Thymus (tissue), 11 donors: Measurements from ENCODE around the gene KCNJ2. TPM values are rescaled to one million over a fixed set of nuclear protein-coding genes. Genes with fewer than 3 reads are reported as not detected.
A peak's percentile ranks its signal among the peaks of the same experiment; 100 is the strongest.

ENCODE experiments used
- DNase-seq, 9 donors: peaks; one replicate each; pipeline ENCODE4 v3.0.0-alpha.2; 2013; ENCODE audit warnings: low spot score in 9 of 9, low read depth in 6 of 9, missing footprints in 1 of 9
- H3K27ac ChIP-seq, 2 donors: one replicate each; pipeline ENCODE4 v1.5.1; 2013; ENCODE audit warnings: control low read depth in 1 of 2, low read depth in 1 of 2, low read length in 1 of 2, mild to moderate bottlenecking in 1 of 2, moderate library complexity in 1 of 2
- H3K27me3 ChIP-seq, 2 donors: one replicate each; pipeline ENCODE4 v1.5.1; 2013; ENCODE audit warnings: low read length in 1 of 2; ENCODE audit not compliant: control insufficient read depth in 2 of 2, insufficient read depth in 1 of 2
- H3K36me3 ChIP-seq, 2 donors: one replicate each; pipeline ENCODE4 v1.5.1; 2013; ENCODE audit warnings: low read length in 1 of 2, mild to moderate bottlenecking in 1 of 2, moderate library complexity in 1 of 2; ENCODE audit not compliant: control insufficient read depth in 2 of 2, insufficient read depth in 2 of 2
- H3K4me1 ChIP-seq, 2 donors: one replicate each; pipeline ENCODE4 v1.5.1; 2013; ENCODE audit warnings: low read length in 2 of 2; ENCODE audit not compliant: control insufficient read depth in 2 of 2, insufficient read depth in 2 of 2
- H3K4me3 ChIP-seq, 2 donors: one replicate each; pipeline ENCODE4 v1.5.1; 2013; ENCODE audit warnings: low read length in 2 of 2, control low read depth in 1 of 2, mild to moderate bottlenecking in 1 of 2
- H3K9me3 ChIP-seq, 2 donors: one replicate each; pipeline ENCODE4 v1.5.1; 2013; ENCODE audit warnings: low read length in 1 of 2, mild to moderate bottlenecking in 1 of 2; ENCODE audit not compliant: control insufficient read depth in 2 of 2, insufficient read depth in 1 of 2
- WGBS: extraction: QIAGEN DNeasy Blood & Tissue Kit; methylation state at CpG from one replicate; pipeline ENCODE4 v1.1.7; 2013; 5-methylcytosine and 5-hydroxymethylcytosine counted together
- polyA plus RNA-seq: library from polyadenylated mRNA; stranded (reverse); fragments of 200-250 nt; gene quantifications from one replicate; pipeline ENCODE4 v1.2.3, GENCODE V29; 2013
- total RNA-seq: library from RNA; stranded (reverse); fragments of 120-200 nt; gene quantifications from one replicate; pipeline ENCODE4 v1.2.4, GENCODE V29; 2013
- donor health status: healthy.

KCNJ2 gene
- total and polyA plus RNA-seq, 2 donors, result 3.1 to 5.3 TPM

DNA sequence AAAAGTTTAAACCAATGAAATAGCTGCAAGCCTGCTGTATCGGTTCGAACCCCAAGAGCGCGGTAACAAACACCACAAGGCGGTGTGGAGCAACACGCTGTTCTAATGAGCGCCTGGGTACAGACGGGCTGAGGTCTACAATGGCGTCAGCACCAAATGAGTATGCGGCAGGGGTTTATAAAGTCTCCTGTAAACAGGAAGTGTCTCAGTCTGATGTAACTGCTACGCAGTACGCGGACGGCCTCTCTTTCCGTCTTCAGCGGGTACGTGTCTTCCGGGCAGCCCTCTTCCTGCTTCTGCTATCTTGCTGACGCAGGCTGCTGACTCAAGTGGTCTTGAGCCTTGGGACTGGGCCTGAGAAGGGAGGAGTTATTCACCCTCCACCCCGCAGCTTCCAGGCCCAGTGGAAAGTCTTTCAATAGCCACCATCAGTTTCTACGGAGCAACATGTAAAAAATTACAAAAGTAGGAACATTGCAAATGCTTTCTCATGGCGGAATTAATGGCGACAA lies 40.5 kb upstream of the KCNJ2 start:
- H3K9me3 ChIP-seq, result no peaks in the 10 kb centered on the region
- H3K27me3 ChIP-seq, result no peaks in the 10 kb centered on the region
- WGBS, result 98% methylated on average over 23 of the region's 23 CpGs
- no peak overlapping the region for H3K27ac ChIP-seq
- no peak overlapping the region for H3K4me3 ChIP-seq
- DNase-seq, result no peak
- no peaks in the 10 kb centered on the region for H3K36me3 ChIP-seq
- H3K4me1 ChIP-seq, result no peaks in the 10 kb centered on the region

GRCh38 chr17:70130289-70130688 lies 39.0 kb upstream of the KCNJ2 start:
- no peak for DNase-seq
- no peak overlapping the region for H3K27ac ChIP-seq
- 93% methylated on average over 3 of the region's 3 CpGs for WGBS
- H3K27me3 ChIP-seq, result no peaks in the 10 kb centered on the region
- no peaks in the 10 kb centered on the region for H3K4me1 ChIP-seq
- H3K36me3 ChIP-seq, result no peaks in the 10 kb centered on the region
- no peak overlapping the region for H3K4me3 ChIP-seq
- no peaks in the 10 kb centered on the region for H3K9me3 ChIP-seq

GRCh38 chr17:70132505-70132904 lies 36.8 kb upstream of the KCNJ2 start:
- Histone ChIP-seq H3K4me3 (no peak overlapping the region), H3K27ac (no peak overlapping the region), H3K4me1 (no peaks in the 10 kb centered on the region), H3K9me3 (no peaks in the 10 kb centered on the region), H3K36me3 (no peaks in the 10 kb centered on the region), H3K27me3 (no peaks in the 10 kb centered on the region)
- DNase-seq, result no peak
- WGBS, result 97% methylated on average over 11 of the region's 11 CpGs

- Histone ChIP-seq H3K4me1 (no peaks in the 10 kb centered on the region), H3K9me3 (no peaks in the 10 kb centered on the region), H3K36me3 (no peaks in the 10 kb centered on the region), H3K27ac (no peak overlapping the region), H3K4me3 (no peak overlapping the region), H3K27me3 (no peaks in the 10 kb centered on the region)
- DNase-seq, result no peak
- 97% methylated on average over 8 of the region's 8 CpGs for WGBS
Observed at GRCh38 chr17:70134042-70134441, 35.3 kb upstream of the KCNJ2 start.

DNA sequence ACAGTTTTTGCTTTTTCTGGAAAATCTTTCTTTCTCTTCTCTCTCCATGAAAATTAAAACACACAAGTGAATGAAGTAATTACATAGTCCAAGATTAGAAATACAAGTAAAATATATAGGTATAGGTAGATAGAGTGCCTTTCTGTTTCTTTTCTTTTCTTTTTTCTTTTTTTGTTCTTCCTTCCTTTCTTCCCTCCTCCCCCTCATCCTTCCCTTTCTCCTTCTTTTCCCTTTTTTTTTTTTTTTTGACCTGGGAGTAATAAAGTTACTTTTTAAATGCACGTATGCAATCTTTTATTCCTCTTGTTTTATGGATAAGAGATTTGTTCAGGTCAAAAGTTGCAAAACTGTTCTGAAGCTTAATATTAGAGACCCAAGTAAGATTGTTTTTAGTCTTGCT lies 34.6 kb upstream of the KCNJ2 start:
- H3K27me3 ChIP-seq, result no peaks in the 10 kb centered on the region
- no peak for DNase-seq
- no peaks in the 10 kb centered on the region for H3K4me1 ChIP-seq
- no peaks in the 10 kb centered on the region for H3K9me3 ChIP-seq
- no peak overlapping the region for H3K4me3 ChIP-seq
- H3K36me3 ChIP-seq, result no peaks in the 10 kb centered on the region
- WGBS, result 100% methylated on average over 1 of the region's 1 CpG
- H3K27ac ChIP-seq, result no peak overlapping the region

GRCh38 chr17:70136131-70136530 lies 33.2 kb upstream of the KCNJ2 start:
- Histone ChIP-seq H3K9me3 (no peaks in the 10 kb centered on the region), H3K27ac (no peak overlapping the region), H3K36me3 (no peaks in the 10 kb centered on the region), H3K4me1 (no peaks in the 10 kb centered on the region), H3K4me3 (no peak overlapping the region), H3K27me3 (no peaks in the 10 kb centered on the region)
- DNase-seq, result no peak
- 95% methylated on average over 5 of the region's 5 CpGs for WGBS

DNA sequence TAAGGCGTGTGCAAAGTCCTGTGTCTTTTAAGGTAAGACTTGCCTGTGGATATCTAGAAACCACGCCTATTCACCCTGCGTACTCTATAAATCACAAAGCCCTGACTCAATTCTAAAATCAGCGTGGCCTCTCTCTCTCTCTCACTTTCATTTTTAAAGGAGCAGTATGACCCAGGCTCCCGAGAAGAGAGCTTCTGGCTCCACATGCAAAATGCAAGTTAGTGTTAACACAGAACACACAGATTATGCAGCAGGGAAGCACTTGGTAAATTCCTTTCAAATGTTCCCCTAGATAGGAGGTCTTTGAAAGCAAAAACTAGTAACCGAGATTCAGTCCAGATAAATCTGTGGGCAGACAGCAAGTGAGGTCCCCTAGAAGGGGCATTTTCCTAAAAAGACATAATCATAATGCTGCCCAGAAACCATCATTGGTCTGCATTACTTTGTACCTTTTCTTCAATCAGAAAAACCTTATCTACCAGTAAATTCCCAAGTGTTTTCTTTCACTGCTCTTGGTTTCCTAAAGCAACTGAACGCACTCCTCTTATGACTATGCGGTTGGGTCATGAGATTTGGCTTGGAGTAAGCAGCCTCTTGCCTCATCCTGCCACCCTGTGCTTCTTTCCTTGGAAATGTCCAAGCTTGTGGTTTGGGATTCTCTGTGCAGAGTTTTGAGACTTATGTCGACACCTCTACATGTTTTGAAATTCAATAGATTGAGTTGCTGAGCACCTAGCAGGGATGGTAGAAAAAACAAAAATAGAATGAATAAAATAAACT lies 31.7 kb upstream of the KCNJ2 start:
- Histone ChIP-seq H3K36me3 (no peaks in the 10 kb centered on the region), H3K27me3 (no peaks in the 10 kb centered on the region), H3K4me3 (peak overlapping the region in 1 of 2 donors; percentile 2), H3K4me1 (no peaks in the 10 kb centered on the region), H3K27ac (peak overlapping the region; percentile 62 to 74), H3K9me3 (no peaks in the 10 kb centered on the region)
- 45% methylated on average over 9 of the region's 9 CpGs for WGBS
- DNase-seq, result peak in 2 of 9 donors; percentile 2 to 37

DNA sequence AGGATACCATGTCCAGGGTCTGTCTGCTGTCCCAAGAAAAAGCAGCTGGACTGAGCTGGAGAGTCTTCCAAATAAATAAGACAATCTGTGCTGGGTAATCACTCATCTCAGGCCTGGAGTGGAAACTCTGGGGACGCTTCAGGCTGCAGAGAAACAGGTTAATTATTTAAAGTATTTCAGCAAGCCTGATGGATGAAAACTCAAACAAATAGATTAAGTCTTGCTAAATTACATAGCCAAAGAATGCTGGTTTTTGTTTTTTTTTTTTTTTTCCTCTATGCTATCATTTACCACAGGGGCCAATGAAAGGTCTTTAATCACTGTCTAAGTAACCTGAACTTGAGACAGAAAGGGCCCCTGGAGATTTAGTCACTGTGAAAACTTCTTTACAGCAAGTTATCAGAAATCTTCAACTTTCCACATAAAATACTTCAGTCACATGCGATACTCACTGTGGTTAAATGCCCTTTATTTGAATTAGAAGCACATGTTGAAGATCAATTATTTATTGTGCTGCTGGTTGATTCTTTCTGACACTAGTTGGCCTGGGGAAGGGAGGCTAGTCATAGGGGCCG lies 31.0 kb upstream of the KCNJ2 start:
- no peak overlapping the region for H3K4me3 ChIP-seq
- no peak for DNase-seq
- no peaks in the 10 kb centered on the region for H3K4me1 ChIP-seq
- H3K27me3 ChIP-seq, result no peaks in the 10 kb centered on the region
- H3K27ac ChIP-seq, result peak overlapping the region in 1 of 2 donors; percentile 62
- 97% methylated on average over 3 of the region's 3 CpGs for WGBS
- no peaks in the 10 kb centered on the region for H3K9me3 ChIP-seq
- no peaks in the 10 kb centered on the region for H3K36me3 ChIP-seq

DNA sequence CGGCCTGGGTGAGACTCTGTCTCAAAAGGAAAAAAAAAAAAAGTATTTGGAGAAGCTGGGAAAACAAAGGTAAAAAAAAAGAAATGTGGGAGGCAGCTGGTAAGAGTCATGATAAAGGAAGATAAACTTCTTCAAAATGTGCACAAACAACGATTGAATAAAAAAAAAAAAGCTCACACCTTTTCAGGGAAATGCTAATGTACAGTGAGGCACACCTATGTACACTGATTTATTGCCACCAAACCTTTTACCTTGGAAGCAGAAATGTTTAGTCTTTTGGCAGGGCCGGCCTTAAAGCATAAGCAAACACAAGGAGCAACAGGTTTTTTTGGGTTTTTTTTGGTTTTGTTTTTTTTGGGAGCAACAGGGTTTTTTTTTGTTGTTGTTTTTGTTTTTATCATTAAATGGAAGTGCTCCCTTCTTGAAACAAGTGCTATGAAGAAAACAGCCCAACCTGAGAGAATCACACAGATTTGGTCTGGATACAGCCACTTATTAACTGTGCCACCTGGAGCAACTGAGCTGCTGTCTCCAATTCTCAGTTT lies 29.8 kb upstream of the KCNJ2 start:
- Histone ChIP-seq H3K36me3 (no peaks in the 10 kb centered on the region), H3K4me1 (no peaks in the 10 kb centered on the region), H3K9me3 (no peaks in the 10 kb centered on the region), H3K4me3 (no peak overlapping the region), H3K27me3 (no peaks in the 10 kb centered on the region), H3K27ac (no peak overlapping the region)
- DNase-seq, result no peak
- WGBS, result 90% methylated on average over 3 of the region's 3 CpGs
